T-helper 22 cell (primary cell): ENCODE measurements around the gene CLK4.

Experiments
- DNase-seq: peaks from one replicate; pipeline ENCODE4 v3.0.0-alpha.2; 2020; ENCODE audit warnings: low read depth

Gene CLK4

DNA sequence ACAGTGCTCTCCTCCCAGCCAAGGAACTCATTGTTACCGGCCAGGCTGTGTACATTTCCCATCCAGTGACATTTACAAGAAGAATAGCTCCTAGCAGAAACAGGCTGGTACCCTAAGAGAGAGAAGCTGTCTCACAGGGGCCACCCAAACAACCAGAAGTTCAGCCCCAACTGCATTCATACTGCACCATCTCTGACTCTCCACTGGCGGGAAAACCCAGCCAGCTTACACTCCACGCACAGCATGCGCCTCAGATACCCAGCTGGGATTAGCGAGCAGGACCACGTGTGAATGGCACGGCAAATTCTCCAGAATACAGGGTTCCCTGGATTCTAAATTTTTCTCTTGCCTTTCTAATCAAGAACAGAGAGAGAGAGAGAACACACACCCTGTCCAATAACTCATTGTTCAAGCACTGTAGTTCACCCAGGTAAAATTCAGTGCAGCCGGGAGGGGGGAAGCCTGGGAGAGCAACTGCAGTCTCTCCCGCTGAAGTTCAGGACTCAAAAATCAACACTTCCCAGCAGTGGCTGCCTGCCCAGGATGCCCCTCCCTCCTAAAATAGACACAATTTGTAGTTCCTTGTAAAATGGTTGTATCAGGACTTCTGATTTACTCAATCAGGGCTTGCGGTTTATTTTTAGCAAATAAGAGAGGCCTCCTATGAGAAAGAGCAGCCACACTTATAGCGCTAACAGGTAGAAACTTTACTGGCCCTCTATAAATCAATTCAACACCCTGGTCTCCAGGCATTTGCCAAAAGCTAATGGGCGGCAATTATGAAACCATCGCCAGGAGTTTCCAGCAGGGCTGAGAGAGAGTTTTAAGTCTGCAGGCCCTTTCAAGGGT is 38.9 kb downstream of the CLK4 start:
- no peak for DNase-seq

DNA sequence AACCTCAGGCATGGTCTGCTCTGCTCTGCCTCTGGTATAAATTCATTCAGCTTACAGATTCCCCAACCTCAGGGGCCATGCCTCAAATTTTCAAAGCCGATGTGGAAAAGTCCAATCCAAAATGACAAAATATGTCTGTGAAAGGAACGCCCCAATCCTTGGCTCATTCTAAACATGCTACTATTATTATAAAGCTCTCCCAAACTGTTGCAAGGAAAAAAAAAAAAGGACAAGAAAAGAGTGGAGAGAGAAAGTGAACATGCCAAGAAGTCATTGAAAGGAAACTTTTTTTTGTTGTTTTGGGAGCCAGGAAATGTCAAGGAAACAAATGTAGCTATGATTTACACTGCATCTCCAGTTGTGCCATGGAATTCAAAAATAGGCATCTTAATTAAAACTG is 40.5 kb downstream of the CLK4 start:
- no peak for DNase-seq

DNA sequence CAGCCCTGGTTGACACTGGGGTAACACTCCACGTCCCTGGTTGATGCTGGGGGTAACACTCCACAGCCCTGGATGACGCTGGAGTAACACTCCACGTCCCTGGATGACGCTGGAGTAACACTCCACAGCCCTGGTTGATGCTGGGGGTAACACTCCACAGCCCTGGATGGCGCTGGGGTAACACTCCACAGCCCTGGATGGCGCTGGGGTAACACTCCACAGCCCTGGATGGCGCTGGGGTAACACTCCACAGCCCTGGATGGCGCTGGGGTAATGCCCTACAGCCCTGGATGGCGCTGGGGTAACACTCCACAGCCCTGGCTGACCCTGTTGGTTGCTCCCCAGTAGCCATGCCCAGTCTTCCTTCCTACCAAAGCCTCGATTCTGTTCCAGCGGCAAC is 41.4 kb downstream of the CLK4 start:
- peak; percentile 16 for DNase-seq

DNA sequence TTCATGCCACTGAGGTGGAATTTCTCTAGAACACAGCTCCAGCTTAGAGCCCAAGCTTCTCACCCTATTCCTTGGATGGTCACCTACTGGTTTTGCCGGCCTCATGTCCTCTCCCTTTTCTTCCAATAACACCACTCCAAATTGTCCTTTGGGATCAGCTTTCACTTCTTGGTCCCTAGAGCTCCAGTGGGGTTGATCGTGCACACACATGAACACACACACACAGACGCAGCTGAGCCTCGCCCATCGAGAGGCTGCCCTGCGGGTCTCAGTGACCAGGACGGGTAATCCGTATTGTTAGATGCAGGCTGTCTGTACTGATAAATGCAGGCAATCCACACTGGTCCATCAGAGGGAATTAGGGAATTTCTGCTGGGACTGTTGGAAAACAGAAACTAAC is 43.6 kb downstream of the CLK4 start:
- DNase-seq = no peak

DNA sequence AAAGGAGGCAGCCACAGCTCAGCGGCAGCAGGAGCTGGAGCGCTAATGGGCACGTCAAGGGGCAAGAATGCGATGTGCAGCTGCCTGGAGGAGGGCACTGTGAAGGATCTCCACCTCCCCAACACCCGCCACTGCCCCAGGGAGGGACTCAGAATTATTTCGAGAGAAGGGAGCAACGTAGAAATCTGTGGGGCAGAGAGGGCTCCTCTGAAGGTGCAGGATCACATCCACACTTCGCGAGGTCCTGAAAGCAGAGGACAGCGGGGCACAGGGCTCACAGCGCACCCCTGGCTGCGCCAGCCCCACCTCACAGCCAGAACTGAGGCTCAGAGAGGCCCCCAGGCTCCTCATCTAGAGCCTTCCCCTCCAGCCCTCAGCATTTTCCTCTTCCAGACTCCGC is 44.6 kb downstream of the CLK4 start:
- DNase-seq = no peak

DNA sequence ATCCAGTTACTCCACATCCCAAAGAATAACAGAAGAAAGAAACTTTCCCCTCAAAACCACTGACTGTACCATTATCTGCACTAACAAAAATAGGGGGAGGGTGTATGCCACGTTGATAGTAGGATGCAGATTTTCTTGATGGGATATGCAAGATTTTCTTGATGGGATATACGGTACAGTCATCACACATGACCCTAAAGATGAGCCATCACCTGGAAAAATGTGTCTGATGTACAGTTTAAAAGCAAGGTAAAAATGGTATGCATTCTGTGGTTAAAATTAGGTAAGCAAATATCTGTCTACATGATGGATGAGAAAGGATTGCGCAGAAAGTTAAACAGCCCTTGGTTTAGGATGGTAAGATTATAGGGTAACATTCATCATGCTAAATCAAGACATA is 45.2 kb downstream of the CLK4 start:
- DNase-seq = no peak

DNA sequence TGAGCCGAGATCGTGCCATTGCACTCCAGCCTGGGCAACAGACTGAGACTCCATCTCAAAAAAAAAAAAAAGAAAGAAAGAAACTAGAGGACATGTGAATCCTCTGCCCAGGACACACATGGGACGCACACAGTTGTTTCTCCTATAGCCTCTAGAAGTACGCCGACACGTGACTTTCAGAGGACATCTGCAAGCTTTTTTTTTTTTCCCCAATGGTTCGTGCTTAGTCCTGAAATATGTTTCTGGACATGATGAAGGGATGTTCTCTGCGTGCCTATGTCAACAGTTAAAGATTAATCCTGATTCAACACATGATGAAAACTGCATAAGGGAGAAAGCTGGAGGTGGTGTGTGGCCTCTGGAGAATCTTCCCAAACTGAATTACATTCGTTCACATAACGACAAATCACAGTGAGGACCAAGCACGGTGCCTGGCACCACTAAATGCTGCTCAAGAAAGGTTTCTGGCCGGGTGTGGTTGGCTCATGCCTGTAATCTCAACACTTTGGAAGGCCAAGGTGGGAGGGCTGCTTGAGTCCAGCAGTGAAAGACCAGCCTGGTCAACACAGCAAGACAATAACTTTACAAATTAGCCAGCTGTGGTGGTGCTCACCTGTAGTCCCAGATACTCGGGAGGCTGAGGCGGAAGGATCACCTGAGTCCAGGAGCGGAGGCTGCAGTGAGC is 46.4 kb downstream of the CLK4 start:
- no peak for DNase-seq

DNA sequence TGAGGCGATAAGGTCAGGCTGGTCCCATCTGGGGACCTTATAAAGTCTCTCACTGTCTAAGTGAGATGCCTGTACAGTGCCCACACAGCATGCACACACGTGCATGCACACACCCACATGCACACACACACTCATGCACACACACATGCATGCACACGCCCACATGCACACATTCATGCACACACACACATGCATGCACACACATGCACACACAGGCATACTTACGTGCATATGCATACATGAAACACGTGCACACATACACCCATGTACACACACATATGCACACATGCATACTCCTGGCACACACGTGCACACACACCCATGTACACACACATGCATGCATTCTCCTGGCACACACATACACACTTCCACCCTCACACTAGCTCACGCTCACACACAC is 48.9 kb downstream of the CLK4 start:
- DNase-seq = no peak

DNA sequence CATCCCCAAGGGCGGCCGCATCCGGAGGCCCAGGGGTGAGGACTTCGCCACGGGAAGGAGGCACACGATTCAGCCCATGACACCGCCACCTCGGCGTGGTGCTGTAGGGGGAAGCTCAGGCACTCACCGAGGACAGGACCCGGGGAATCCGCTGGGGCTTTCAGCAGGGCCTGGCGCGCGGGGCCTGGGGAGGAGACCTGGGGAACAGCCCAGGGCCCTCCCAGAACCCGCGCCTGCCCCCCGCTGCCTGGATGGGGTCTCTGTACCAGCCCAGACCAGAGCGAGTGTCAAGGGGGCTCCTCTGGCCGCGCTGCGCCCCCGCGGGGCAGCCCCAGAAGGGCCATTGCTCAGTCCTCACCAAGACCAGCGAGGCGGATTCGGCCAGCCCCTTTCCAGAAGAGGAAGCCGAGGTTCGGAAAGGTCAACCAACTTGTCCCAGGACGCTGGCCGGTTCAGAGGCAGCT is 49.4 kb downstream of the CLK4 start:
- DNase-seq = no peak

DNA sequence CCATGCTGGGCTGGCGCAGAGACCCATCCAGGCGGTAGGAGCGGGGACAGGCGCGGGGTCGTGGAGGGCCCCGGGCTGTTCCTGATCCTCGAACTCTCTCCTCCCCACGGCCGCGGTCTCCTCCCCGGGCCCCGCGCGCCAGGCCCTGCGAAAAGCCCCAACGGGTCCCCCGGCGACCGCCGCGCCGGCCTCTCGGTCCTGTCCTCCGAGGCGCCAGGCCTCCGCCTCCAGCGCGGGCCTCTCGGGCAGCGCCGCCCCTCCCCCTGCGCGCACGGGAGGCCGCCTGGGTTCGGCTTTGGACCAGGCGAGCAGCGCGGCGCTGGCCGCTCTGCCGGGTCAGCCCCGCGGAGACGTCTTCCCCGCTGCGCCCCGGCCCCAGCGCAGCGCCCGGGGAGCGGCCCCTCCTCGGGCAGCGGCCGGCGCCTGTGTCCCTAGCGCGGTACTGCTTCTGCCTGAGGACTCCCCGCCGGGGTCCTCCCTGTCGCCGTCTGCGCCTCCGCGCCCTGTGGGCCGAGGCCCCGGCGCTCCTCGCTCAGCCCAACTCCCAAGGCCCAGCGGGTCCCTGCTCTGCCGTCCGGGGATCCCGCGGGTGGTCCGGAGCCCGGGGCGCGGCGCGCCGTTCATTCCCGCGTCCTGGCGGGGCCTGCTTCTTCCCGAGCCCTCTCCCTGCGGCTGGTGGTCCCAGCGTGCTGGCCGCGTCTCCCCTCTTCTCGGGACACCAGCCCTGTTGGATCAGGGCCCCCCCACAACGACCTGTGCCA is 50.1 kb downstream of the CLK4 start:
- DNase-seq = no peak

DNA sequence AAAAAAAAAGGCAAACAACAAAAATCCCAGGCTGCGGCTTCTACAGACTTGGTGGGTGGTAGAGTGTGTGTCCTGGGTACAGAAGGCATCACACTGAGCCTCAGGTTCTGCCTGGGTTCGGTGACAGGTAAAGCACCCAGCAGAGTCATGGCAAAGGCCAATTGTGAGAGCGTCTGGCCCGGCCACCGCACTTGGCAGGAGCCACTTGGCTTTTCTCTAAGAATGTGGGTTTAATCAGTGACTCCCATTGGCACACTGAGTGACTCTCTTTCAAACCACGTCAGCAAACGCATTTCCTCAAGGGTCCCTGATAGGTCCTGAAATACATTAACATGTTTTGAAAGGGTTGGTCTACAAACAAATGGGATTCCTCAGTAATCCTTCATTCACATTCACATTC is 53.6 kb downstream of the CLK4 start:
- DNase-seq = no peak

DNA sequence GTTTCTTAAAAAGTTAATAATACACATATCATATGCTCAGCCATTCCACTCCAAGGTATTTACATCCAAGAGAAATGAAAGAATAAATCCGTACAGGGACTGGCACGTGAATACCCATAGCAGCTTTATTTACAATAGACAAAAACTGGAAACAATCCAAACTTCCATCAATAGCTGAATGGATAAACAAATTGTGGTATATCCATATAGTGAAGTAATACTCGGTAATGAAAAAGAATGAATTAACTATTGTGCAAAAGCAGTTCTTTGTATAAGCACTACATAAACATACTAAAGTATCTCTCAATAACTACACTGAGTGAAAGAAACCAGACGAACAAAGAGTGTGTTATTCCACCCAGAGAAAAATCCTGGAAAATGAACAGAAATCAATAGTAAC is 54.2 kb downstream of the CLK4 start:
- no peak for DNase-seq

DNA sequence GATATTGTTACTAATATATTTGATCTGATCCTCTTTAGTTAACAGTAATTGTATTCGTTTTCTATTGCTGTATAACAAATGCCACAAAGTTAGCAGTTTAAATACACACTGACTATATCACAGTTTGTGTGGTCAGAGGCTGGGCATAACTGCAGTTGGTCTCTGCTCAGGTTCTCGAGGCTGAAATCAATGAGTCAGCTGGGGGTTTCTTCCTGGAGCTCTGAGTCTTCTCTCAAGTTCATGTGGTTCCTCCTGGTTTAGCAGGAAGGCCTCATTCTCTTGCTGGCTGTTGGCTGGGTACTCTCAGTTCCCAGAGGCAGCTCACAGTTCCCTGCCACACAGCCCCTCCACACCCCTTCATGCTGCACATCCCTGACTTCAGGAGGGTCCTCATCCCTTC is 57.4 kb downstream of the CLK4 start:
- DNase-seq = no peak

DNA sequence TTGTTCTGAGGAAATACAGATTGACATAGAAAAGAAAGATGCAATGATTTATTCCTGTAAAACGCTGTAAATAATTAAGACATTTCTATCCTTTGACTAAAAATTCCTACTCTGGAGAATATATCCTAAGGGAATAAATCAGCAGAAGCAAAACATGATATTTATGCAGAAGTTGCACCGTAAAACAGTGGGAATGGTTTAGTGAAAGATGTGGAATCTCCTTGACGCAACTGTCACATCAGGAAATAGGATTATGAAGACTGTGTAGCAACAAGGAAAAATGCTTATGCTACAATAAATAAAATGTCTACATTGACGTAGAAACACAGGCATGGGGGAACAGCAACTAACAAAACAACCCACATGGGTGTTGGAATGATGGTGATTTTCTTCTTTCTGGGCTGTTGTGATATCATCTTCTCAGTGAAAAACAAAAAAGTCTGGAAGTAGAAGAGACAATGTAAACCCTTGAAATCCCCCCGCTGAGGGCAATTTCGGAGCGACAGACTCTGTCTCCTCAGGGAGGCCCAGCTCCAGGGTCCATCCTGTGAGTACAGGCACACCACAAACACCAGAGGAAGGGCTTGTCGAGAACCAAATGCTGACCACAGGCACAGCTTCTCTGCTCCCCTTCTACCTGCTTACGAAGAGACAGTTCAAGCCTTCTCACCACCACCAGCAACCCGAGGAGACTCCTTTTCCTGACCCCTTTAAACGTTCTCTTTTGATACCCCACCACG is 61.9 kb downstream of the CLK4 start:
- DNase-seq = no peak

DNA sequence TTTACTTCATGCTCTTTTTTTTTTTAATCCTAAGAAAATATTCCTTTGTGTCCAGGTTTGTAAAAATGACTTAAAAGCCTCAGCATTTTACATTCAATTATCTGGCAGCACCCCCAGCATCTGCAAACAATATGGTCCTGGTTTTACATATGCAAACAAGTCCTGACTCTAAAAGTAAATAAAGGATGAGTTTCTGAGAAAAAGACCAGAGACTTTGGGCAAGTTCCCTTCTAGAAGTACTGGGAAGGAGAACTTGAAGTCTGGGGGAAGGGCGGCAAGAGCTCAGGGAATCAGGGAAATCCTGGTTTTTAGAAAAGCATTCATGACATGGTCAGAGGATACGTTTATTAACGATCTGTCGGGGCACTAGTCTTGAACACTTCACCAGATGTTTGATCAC is 62.5 kb downstream of the CLK4 start:
- no peak for DNase-seq

DNA sequence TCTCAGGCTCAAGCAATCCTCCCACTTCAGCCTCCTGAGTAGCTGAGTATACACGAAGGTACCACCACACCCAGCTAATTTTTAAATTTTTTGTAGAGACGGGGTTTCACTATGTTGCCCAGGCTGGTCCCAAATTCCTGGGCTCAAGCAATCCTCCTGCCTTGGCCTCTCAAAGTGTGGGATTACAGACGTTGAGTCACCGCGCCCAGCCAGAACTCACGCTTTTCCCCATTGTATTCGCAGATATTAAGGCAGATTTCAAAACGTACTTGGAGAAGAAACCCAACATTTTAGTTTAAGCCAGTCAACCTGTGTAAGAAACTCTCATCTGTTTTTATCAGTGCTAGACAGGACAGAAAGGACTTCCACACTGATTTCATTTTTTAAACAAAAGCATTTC is 63.2 kb downstream of the CLK4 start:
- DNase-seq = no peak

DNA sequence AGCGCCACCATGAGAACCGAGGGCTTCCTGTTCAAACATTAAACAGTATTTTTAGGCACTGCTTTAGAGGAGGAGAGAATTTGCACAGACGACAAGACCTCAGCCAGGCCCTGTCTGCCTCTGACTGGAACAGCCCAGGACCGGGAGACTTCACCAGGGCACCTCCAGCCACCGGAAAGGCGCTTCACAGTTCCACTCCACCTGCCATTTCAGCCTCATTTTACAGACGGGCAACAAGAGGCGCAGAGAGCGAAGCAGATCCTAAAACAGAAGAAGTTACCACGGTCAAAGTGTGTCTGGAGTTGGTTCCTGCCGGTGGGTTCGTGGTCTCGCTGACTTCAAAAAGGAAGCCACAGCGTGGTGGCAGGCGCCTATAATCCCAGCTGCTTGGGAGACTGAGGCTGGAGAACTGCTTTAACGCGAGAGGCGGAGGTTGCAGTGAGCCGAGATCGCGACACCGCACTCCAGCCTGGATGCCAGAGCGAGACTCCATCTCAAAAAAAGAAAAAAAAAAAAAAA is 65.0 kb downstream of the CLK4 start:
- DNase-seq = no peak

DNA sequence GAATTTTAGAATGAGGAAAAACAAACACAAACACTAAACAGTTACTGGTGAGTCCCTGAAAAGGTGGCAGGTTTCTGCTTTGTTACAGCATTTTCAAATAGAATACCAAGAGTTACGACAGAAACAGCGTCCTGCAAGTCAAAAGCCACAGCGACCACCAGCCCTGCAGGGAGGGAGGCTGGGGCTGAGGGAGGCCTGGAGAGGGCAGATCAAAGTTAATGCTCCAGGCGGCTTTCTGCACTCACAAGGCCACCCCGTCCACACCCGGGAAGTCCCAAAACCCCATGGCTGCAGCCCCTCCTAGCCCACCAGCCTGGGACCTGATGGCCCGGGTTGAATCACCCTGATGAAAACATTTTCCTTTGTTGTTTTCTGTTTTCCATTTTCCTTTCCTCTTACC is 65.9 kb downstream of the CLK4 start:
- DNase-seq = no peak

DNA sequence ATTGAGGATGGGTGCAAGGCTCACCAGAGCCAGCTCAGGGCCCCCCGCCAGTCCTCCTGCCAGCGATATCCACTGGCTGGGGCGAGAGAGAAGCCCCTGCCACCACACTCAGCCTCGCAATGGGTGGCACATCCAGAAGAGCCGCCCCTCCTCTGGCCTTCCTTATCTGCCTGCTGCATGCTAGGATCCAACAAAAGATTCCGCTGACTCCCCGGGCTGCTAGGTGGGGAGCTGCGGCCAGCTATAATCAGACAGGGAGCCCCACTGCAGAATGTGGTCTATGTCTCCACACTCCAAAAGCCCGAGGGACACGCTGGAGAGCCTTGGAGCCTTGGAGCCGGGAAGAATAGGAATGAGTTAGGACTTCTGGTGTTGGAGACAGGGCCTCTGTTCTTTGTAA is 69.4 kb downstream of the CLK4 start:
- DNase-seq = no peak

DNA sequence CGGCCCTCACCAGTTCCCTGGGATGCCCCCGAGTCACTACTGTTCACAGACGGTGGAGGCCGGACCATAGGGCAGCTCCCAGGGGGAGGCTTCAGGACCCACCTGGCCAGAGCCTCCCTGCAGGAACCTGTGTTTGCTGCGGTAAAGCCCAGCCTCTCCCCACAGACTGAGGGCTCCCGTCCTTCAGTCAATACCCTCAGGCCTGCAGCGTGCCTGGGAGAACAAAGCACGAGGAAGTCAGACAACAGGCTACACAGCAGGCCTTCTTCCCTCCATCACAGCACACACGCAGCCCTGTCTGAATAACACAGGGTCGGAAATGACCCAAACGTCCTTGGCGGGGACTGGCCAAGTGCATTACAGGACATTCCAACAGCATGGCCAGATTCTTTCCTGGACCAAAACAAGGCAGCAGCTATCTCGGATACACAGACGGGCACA is 71.1 kb downstream of the CLK4 start:
- DNase-seq = no peak

DNA sequence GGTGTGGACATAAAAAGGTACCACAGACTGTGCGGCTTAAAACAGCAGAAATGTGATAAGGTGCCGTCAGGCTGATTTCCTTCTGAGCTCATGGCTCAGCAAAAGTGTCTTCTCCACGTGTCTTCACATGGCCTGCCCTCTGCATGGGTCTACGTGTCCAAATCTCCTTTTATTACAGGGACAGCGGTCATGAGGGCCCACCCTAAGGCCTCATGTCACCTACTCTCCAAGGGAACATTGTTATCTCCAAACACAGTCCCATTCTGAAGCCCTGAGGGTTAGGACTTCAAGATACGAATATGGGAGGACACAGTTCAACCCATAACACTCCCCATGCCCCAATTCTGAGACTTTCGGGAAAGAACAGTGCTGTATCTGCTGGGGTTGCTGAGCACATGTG is 71.8 kb downstream of the CLK4 start:
- no peak for DNase-seq

DNA sequence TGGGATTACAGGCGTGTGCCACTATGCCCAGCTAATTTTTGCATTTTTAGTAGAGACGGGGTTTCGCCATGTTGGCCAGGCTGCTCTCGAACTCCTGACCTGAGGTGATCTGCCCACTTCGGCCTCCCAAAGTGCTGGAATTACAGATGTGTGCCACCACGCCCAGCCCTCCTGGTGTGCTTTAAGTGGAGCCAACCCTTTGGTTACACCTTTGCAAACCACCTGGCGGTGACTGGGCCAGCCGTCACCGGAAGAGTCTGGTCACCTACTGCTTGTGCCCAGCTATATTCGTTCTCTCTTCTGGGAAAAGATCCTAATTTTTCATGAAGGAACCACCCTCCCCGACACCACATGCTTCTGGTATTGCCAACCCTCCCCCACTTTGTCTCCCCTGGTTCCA is 72.5 kb downstream of the CLK4 start:
- DNase-seq = no peak
